Astrocyte of the cerebellum (primary cell): ENCODE data around the gene TMEM245.

ENCODE experiments used
- DNase-seq: peaks from one replicate; pipeline ENCODE4 v3.0.0-alpha.2; 2011; ENCODE audit warnings: low read depth
- H3K4me3 ChIP-seq: 2 replicates; pipeline ENCODE4 v1.5.1; 2011; ENCODE audit warnings: mild to moderate bottlenecking, low read depth, low read length, moderate library complexity
- CTCF ChIP-seq: IDR thresholded peaks from 2 replicates; pipeline ENCODE4 v1.5.1; 2012; ENCODE audit warnings: low read length, low read depth, moderate library complexity, mild to moderate bottlenecking; ENCODE audit errors: missing control alignments
- in situ Hi-C: cut with HindIII; loops from 2 replicates; pipeline ENCODE4 v1.10.0; 2017; ENCODE audit warnings: low sequenced_read_pairs

The TMEM245 gene

GRCh38 chr9:109048822-109049221 lies 70.9 kb downstream of the TMEM245 start:
- no peak overlapping the region for H3K4me3 ChIP-seq
- in situ Hi-C loops, result no loop called here
- no peak for TF ChIP-seq CTCF
- no peak for DNase-seq

GRCh38 chr9:109047259-109047658 lies 72.5 kb downstream of the TMEM245 start:
- in situ Hi-C loops, result no loop called here
- no peak for TF ChIP-seq CTCF
- no peak overlapping the region for H3K4me3 ChIP-seq
- no peak for DNase-seq

- no peak for TF ChIP-seq CTCF
- no peak overlapping the region for H3K4me3 ChIP-seq
- DNase-seq, result no peak
- in situ Hi-C loops, result no loop called here
Measured at GRCh38 chr9:109046346-109046745, 73.4 kb downstream of the TMEM245 start.

- in situ Hi-C loops, result no loop called here
- no peak for TF ChIP-seq CTCF
- DNase-seq, result no peak
- H3K4me3 ChIP-seq, result no peak overlapping the region
Measured at GRCh38 chr9:109043578-109043977, 76.2 kb downstream of the TMEM245 start.

GRCh38 chr9:109040571-109040970 lies 79.2 kb downstream of the TMEM245 start:
- DNase-seq, result no peak
- in situ Hi-C loops, result no loop called here
- H3K4me3 ChIP-seq, result no peak overlapping the region
- no peak for TF ChIP-seq CTCF

GRCh38 chr9:109039539-109039938 lies 80.2 kb downstream of the TMEM245 start:
- no peak overlapping the region for H3K4me3 ChIP-seq
- TF ChIP-seq CTCF, result no peak
- in situ Hi-C loops, result no loop called here
- DNase-seq, result no peak
